Kidney epithelial cell (primary cell): ENCODE results near the gene MUC5B. TPM values are rescaled to one million over a fixed set of nuclear protein-coding genes. Genes with fewer than 3 reads are reported as not detected.

Experiments used
- DNase-seq: peaks from one replicate; pipeline ENCODE4 v3.0.0-alpha.2; 2010; ENCODE audit warnings: low read depth
- H3K27me3 ChIP-seq: 2 replicates; pipeline ENCODE4 v1.6.0; 2011; ENCODE audit warnings: low read length; ENCODE audit not compliant: control insufficient read depth, insufficient read depth
- H3K36me3 ChIP-seq: 2 replicates; pipeline ENCODE4 v1.5.1; 2011; ENCODE audit warnings: low read length; ENCODE audit not compliant: control insufficient read depth, insufficient read depth
- H3K4me3 ChIP-seq: 2 replicates; pipeline ENCODE4 v1.5.1; 2011; ENCODE audit warnings: low read depth, mild to moderate bottlenecking, control low read depth, low read length
- total RNA-seq: library from RNA; depleted of rRNA; stranded (reverse); fragments of >200 nt; gene quantifications from 2 replicates; pipeline ENCODE4 v1.2.3, GENCODE V29; 2015
- TF ChIP-seq, protein P1 (sequence below): IDR thresholded peaks from 2 replicates; pipeline ENCODE4 v1.5.1; 2011; ENCODE audit warnings: mild to moderate bottlenecking, moderate library complexity, low read length, control low read depth, inconsistent platforms; ENCODE audit not compliant: insufficient read depth, poor library complexity, severe bottlenecking

Gene MUC5B
- total RNA-seq, 1 donor from 2014 or later = not detected

GRCh38 chr11:1270476-1270875, 47.6 kb downstream of the MUC5B start:
- no peak overlapping the region for H3K4me3 ChIP-seq
- TF ChIP-seq, protein P1, sequence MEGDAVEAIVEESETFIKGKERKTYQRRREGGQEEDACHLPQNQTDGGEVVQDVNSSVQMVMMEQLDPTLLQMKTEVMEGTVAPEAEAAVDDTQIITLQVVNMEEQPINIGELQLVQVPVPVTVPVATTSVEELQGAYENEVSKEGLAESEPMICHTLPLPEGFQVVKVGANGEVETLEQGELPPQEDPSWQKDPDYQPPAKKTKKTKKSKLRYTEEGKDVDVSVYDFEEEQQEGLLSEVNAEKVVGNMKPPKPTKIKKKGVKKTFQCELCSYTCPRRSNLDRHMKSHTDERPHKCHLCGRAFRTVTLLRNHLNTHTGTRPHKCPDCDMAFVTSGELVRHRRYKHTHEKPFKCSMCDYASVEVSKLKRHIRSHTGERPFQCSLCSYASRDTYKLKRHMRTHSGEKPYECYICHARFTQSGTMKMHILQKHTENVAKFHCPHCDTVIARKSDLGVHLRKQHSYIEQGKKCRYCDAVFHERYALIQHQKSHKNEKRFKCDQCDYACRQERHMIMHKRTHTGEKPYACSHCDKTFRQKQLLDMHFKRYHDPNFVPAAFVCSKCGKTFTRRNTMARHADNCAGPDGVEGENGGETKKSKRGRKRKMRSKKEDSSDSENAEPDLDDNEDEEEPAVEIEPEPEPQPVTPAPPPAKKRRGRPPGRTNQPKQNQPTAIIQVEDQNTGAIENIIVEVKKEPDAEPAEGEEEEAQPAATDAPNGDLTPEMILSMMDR = no peak
- no peak for DNase-seq
- no peaks in the 10 kb centered on the region for H3K27me3 ChIP-seq
- no peaks in the 10 kb centered on the region for H3K36me3 ChIP-seq

DNA sequence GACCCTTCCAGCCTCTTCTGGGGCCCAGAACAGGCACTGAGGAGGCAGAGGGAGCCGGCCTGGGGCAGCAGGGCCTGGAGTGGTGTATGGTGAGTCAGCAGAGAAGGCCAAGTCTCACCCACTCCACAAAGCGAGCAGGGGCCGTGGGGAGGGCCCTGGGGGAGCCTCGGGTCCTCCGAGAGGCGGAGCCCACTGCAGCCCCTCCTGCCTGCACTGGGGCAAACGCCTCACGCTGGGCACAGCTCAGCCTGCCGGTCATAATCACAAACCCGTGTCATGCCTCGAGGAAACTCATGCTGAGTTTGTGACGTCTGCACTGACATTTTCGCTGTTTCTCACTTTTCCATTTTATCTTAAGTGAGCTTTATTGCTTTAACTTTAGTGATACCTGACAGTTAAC, 48.1 kb downstream of the MUC5B start:
- TF ChIP-seq, protein P1 = no peak
- Histone ChIP-seq H3K27me3 (no peaks in the 10 kb centered on the region), H3K4me3 (no peak overlapping the region), H3K36me3 (no peaks in the 10 kb centered on the region)
- DNase-seq = no peak

DNA sequence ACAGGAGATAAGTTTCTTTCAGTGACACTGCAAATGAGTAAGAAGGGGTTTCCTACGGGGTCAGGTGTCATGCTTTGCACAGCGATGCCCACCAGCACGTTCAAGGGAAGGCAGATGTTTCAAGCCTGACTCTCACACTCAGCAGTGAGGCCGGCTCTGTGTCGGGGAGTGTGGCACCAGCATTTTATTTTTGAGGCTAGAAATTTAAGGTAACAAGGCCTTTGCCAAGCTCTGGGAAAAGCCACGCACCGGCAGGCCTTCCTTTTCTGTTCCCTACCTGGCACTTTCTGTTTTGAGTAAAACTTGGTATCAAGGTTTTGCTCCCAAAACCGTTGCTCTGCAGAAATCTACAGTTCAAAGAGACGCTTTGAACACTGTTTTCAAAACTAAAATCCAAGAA, 48.5 kb downstream of the MUC5B start:
- TF ChIP-seq, protein P1 = no peak
- Histone ChIP-seq H3K27me3 (no peaks in the 10 kb centered on the region), H3K4me3 (no peak overlapping the region), H3K36me3 (no peaks in the 10 kb centered on the region)
- no peak for DNase-seq

- no peak overlapping the region for H3K4me3 ChIP-seq
- TF ChIP-seq, protein P1 = no peak
- H3K36me3 ChIP-seq = no peaks in the 10 kb centered on the region
- DNase-seq = no peak
- H3K27me3 ChIP-seq = no peaks in the 10 kb centered on the region
Observed at GRCh38 chr11:1271927-1272326, 49.1 kb downstream of the MUC5B start.

DNA sequence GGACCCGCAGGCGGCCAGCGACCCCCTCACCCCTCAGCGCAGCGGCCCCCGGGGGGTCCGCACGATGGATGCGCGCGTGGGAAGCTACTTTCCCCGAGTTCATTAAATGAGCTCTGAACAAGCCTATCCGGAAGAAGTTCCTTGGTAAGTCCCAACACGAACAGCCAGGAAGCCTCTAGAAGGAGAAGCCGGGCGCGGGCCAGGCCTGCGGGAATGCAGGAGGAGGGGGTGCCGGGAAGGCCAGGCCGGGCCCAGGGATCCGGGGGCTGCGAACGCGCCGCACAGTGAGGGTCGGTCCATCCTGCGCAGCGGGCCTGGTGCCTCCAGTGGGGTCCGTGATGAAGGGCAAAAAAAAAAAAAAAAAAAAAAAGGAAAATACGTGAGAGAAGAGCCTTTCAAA, 49.7 kb downstream of the MUC5B start:
- no peak for DNase-seq
- no peak overlapping the region for H3K4me3 ChIP-seq
- TF ChIP-seq, protein P1 = no peak
- H3K36me3 ChIP-seq = no peaks in the 10 kb centered on the region
- no peaks in the 10 kb centered on the region for H3K27me3 ChIP-seq

DNA sequence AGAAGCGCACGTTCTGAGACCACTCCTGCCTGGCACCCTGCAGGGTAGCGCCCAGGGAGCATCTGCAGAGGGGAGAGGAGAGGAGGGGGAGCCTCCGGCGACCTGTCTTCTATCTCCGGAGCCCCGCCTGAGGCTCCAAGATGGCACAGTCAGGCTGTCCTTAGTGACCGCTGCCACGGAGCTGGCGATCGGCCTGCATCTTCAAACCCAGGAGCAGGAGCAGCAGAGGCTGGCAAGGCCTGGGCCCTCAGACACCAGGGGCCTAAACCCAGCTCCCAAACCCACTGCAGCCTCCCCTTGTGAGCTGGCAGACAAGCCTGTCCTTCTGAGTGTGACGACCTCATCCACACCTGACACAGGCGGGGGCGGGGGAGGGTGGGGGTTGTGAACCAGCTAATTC, 51.6 kb downstream of the MUC5B start:
- H3K36me3 ChIP-seq = no peaks in the 10 kb centered on the region
- TF ChIP-seq, protein P1 = no peak

More for the DNA sequence above, 51.6 kb downstream of the MUC5B start:
- no peak for DNase-seq
- H3K27me3 ChIP-seq = no peaks in the 10 kb centered on the region
- H3K4me3 ChIP-seq = no peak overlapping the region
